ENCODE data around the gene ALX1.

DNA sequence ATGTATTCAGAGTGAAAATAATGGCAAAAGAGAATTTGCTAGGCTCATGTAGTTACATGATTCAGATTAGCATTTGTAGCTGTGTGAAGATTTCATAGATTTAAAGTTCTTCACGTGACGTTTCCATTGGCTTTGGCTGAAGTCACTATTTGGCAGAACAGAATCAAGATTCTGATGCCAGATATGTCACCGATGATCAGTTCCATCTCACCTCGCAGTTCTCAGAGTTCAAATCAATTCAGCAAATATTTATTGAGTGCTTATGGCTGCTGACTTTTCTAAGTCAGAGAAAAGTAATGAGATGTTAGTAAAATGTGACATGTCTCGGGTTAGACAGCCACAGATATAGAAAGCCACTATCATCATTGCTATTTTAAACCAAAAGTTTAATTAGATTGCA lies 28.4 kb downstream of the ALX1 start:
- TF ChIP-seq, protein P1, sequence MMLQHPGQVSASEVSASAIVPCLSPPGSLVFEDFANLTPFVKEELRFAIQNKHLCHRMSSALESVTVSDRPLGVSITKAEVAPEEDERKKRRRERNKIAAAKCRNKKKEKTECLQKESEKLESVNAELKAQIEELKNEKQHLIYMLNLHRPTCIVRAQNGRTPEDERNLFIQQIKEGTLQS (IDR thresholded peaks at IDR 0.05), result no peak
- TF ChIP-seq POLR2AphosphoS5 (IDR thresholded peaks at IDR 0.05; ENCODE audit: low read depth, low read length) (no peak), EZH2 (IDR thresholded peaks at IDR 0.05) (no peak), POLR2A (IDR thresholded peaks at IDR 0.05; ENCODE audit: borderline replicate concordance, extremely low read depth, insufficient read depth, insufficient read length) (no peak)
- TF ChIP-seq, protein P2, sequence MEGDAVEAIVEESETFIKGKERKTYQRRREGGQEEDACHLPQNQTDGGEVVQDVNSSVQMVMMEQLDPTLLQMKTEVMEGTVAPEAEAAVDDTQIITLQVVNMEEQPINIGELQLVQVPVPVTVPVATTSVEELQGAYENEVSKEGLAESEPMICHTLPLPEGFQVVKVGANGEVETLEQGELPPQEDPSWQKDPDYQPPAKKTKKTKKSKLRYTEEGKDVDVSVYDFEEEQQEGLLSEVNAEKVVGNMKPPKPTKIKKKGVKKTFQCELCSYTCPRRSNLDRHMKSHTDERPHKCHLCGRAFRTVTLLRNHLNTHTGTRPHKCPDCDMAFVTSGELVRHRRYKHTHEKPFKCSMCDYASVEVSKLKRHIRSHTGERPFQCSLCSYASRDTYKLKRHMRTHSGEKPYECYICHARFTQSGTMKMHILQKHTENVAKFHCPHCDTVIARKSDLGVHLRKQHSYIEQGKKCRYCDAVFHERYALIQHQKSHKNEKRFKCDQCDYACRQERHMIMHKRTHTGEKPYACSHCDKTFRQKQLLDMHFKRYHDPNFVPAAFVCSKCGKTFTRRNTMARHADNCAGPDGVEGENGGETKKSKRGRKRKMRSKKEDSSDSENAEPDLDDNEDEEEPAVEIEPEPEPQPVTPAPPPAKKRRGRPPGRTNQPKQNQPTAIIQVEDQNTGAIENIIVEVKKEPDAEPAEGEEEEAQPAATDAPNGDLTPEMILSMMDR (IDR thresholded peaks at IDR 0.05 in 2 of 3, conservative IDR thresholded peaks at IDR 0.05 in 1 of 3; ENCODE audit: borderline replicate concordance in 1 of 3, insufficient read depth in 1 of 3, low read depth in 2 of 3, low read length in 2 of 3), result no peak
